ENCODE results near the gene GAGE12G.
"Not testable (repeated sequence)": the region's sequence is repeated elsewhere in the genome, so short reads cannot be mapped to it uniquely, and the experiment has no call there.

DNA sequence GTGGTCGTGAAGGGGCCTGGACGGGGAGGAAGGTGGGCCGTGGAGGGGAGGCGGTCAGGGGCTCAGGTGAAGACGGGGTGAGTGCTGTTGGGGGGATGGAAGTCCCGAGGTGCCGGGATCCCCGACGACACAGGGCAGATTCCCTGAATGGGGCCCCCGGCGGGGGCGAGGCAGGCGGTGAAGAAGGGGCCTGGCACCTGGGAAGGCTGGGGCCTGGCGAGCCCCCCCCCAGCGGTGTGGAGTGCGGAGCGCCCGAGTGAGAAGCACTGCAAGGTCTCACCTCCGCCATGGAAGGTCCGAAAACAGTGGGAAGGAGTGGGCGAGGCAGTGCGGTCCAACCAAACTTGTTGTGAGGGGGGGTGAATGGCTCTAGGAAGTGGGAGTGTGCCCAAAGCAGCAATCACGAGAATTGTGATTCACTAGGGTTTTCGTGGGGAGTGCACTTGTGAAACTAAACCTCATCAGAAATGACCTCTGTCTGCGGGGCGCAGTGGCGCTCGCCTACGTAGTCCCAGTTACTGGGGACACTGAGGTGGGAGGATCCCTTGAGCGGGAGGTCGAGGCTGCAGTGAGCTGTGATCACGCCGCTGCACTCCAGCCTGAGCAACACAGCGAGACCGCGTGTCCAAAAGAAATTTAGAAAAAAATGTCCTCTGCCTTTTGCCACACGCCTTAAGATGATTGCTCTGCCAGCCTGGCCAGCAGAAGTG is 19.7 kb downstream of the GAGE12G start:
- TF ChIP-seq EZH2 (IDR thresholded peaks at IDR 0.05; ENCODE audit: borderline replicate concordance, low read depth, low read length, poor library complexity, severe bottlenecking), result not testable (repeated sequence)
- TF ChIP-seq, protein P1, sequence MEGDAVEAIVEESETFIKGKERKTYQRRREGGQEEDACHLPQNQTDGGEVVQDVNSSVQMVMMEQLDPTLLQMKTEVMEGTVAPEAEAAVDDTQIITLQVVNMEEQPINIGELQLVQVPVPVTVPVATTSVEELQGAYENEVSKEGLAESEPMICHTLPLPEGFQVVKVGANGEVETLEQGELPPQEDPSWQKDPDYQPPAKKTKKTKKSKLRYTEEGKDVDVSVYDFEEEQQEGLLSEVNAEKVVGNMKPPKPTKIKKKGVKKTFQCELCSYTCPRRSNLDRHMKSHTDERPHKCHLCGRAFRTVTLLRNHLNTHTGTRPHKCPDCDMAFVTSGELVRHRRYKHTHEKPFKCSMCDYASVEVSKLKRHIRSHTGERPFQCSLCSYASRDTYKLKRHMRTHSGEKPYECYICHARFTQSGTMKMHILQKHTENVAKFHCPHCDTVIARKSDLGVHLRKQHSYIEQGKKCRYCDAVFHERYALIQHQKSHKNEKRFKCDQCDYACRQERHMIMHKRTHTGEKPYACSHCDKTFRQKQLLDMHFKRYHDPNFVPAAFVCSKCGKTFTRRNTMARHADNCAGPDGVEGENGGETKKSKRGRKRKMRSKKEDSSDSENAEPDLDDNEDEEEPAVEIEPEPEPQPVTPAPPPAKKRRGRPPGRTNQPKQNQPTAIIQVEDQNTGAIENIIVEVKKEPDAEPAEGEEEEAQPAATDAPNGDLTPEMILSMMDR (conservative IDR thresholded peaks at IDR 0.05; ENCODE audit: low read depth, low read length), result not testable (repeated sequence)

Data from A673 (cell line).